NCI-H1105 (cell line): Measurements from ENCODE around the gene GNB1.

Experiments used
- DNase-seq: peaks from one replicate; lab custom pipeline; 2025; lab: John Stamatoyannopoulos, UW

The GNB1 gene

GRCh38 chr1:1825217-1825616 is 65.7 kb downstream of the GNB1 start:
- DNase-seq, result no peak

- no peak for DNase-seq
Observed at GRCh38 chr1:1819762-1820161, 71.1 kb downstream of the GNB1 start.

- DNase-seq, result no peak
Observed at GRCh38 chr1:1817221-1817620, 73.7 kb downstream of the GNB1 start.

GRCh38 chr1:1815606-1816281 is 75.1 kb downstream of the GNB1 start:
- no peak for DNase-seq

GRCh38 chr1:1809489-1809888 is 81.4 kb downstream of the GNB1 start:
- no peak for DNase-seq

- no peak for DNase-seq
Observed at GRCh38 chr1:1808206-1808605, 82.7 kb downstream of the GNB1 start.

- DNase-seq, result no peak
Observed at GRCh38 chr1:1806890-1807289, 84.0 kb downstream of the GNB1 start.

- DNase-seq, result no peak
Observed at GRCh38 chr1:1804301-1804700, 86.6 kb downstream of the GNB1 start.

- DNase-seq, result no peak
Observed at GRCh38 chr1:1802871-1803270, 88.0 kb downstream of the GNB1 start.

GRCh38 chr1:1799716-1800115 is 91.2 kb downstream of the GNB1 start:
- DNase-seq, result no peak

- no peak for DNase-seq
Observed at GRCh38 chr1:1797731-1798341, 93.1 kb downstream of the GNB1 start.

GRCh38 chr1:1796466-1796865 is 94.4 kb downstream of the GNB1 start:
- DNase-seq, result no peak

GRCh38 chr1:1794999-1795398 is 95.9 kb downstream of the GNB1 start:
- no peak for DNase-seq

- no peak for DNase-seq
Observed at GRCh38 chr1:1793481-1794244, 97.2 kb downstream of the GNB1 start.

- DNase-seq, result no peak
Observed at GRCh38 chr1:1788646-1789431, 102.0 kb downstream of the GNB1 start.

- DNase-seq, result no peak
Observed at GRCh38 chr1:1788136-1788535, 102.8 kb downstream of the GNB1 start.

- no peak for DNase-seq
Observed at GRCh38 chr1:1786836-1787605, 103.9 kb downstream of the GNB1 start.

- no peak for DNase-seq
Observed at GRCh38 chr1:1785666-1786065, 105.2 kb downstream of the GNB1 start.

- DNase-seq, result no peak
Observed at GRCh38 chr1:1784933-1785332, 106.0 kb downstream of the GNB1 start.

- DNase-seq, result no peak
Observed at GRCh38 chr1:1783320-1783719, 107.6 kb downstream of the GNB1 start.

- peak; percentile 42 for DNase-seq
Observed at GRCh38 chr1:1782399-1783221, 108.3 kb downstream of the GNB1 start.
